ENCODE measurements around the gene SV2C.

DNA sequence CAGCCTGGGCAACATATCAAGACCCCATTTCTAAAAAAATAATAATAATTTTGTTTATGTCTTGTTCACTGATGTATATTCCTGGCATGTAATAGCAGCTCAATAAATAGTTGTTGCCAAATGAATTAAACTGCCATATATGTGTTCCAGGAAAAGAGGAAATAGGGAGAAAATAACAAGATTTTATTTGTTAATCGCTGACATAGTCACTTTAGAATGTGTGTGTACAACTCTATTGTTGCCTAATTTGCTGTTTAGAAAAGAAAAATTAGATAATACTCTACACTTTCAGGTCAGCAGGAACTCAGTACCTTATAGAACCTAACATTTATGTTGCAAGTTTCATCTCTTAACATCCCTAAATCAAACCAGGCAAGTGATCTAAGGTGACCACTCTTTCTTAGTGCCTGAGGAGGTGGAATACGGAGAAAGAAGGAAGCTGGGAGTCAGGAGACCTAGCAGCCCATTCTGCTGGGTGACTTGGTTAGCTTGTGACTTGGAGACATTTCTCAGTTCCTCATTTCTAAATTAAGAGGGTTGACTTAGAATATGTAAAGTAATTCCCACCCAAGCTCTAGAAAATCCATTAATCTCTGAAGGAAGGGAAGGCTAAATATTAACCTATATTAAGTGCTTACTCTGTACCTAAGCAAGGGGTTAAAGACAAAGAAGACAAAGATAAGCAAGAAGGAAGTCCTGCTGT lies 209.6 kb downstream of the SV2C start:
- TF ChIP-seq, protein P1, sequence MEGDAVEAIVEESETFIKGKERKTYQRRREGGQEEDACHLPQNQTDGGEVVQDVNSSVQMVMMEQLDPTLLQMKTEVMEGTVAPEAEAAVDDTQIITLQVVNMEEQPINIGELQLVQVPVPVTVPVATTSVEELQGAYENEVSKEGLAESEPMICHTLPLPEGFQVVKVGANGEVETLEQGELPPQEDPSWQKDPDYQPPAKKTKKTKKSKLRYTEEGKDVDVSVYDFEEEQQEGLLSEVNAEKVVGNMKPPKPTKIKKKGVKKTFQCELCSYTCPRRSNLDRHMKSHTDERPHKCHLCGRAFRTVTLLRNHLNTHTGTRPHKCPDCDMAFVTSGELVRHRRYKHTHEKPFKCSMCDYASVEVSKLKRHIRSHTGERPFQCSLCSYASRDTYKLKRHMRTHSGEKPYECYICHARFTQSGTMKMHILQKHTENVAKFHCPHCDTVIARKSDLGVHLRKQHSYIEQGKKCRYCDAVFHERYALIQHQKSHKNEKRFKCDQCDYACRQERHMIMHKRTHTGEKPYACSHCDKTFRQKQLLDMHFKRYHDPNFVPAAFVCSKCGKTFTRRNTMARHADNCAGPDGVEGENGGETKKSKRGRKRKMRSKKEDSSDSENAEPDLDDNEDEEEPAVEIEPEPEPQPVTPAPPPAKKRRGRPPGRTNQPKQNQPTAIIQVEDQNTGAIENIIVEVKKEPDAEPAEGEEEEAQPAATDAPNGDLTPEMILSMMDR (IDR thresholded peaks at IDR 0.05) = no peak
- no peak for TF ChIP-seq POLR2A (IDR thresholded peaks at IDR 0.05)
